ENCODE data around the gene RPL15. TPM values are rescaled to one million over a fixed set of nuclear protein-coding genes. Genes with fewer than 3 reads are reported as not detected.
"Not testable (repeated sequence)": the region's sequence is repeated elsewhere in the genome, so short reads cannot be mapped to it uniquely, and the experiment has no call there.

The RPL15 gene
- total and polyA plus RNA-seq, 7 donors: 1,530 to 5,073 (median 3,091) TPM

- Histone ChIP-seq H3K9me3 (no peaks in the 10 kb centered on the region), H3K36me3 (peaks cover 0 to 31% (median 3%) of the 10 kb centered on the region in 4 donors), H3K27me3 (no peaks in the 10 kb centered on the region), H3K4me3 (no peak overlapping the region), H3K27ac (no peak overlapping the region), H3K4me1 (peaks cover 0 to 31% (median 20%) of the 10 kb centered on the region in 4 donors)
- DNase-seq: no peak
- no peak for TF ChIP-seq EP300 (IDR thresholded peaks at IDR 0.05)
- no peak for TF ChIP-seq CTCF (IDR thresholded peaks at IDR 0.05)
- TF ChIP-seq POLR2AphosphoS5 (IDR thresholded peaks at IDR 0.05): no peak
- TF ChIP-seq POLR2A (IDR thresholded peaks at IDR 0.05): no peak
- WGBS, 2 donors: 90 to 94% methylated on average over 1 of the region's 1 CpG
- intact Hi-C loops (cut with DNase I): no loop called here
These were observed 3.8 kb upstream of the RPL15 start for GRCh38 chr3:23913182-23913581.

GRCh38 chr3:23913873-23914743 is 2.8 kb upstream of the RPL15 start:
- Histone ChIP-seq H3K27ac (no peak overlapping the region), H3K9me3 (no peaks in the 10 kb centered on the region), H3K4me1 (peaks cover 0 to 41% (median 28%) of the 10 kb centered on the region in 4 donors), H3K4me3 (no peak overlapping the region), H3K36me3 (peaks cover 0 to 34% (median 9%) of the 10 kb centered on the region in 4 donors), H3K27me3 (no peaks in the 10 kb centered on the region)
- WGBS, 2 donors: 41 to 71% methylated on average over 3 of the region's 3 CpGs
- intact Hi-C loops (cut with DNase I): no loop called here
- no peak for DNase-seq
- TF ChIP-seq EP300 (IDR thresholded peaks at IDR 0.05): no peak
- TF ChIP-seq POLR2A (IDR thresholded peaks at IDR 0.05): no peak
- no peak for TF ChIP-seq CTCF (IDR thresholded peaks at IDR 0.05)
- TF ChIP-seq POLR2AphosphoS5 (IDR thresholded peaks at IDR 0.05): no peak

- WGBS, 2 donors: 40 to 58% methylated on average over 7 of the region's 7 CpGs
- peak overlapping the region; percentile 92 to 96 (median 96) for H3K27ac ChIP-seq
- intact Hi-C loops (cut with DNase I): no loop called here
- H3K36me3 ChIP-seq: peaks cover 0 to 34% (median 17%) of the 10 kb centered on the region in 4 donors
- no peaks in the 10 kb centered on the region for H3K9me3 ChIP-seq
- TF ChIP-seq EP300 (IDR thresholded peaks at IDR 0.05) (no peak), POLR2A (IDR thresholded peaks at IDR 0.05) (no peak), CTCF (IDR thresholded peaks at IDR 0.05) (no peak), POLR2AphosphoS5 (IDR thresholded peaks at IDR 0.05) (no peak)
- peaks cover 0 to 53% (median 36%) of the 10 kb centered on the region in 4 donors for H3K4me1 ChIP-seq
- H3K27me3 ChIP-seq: no peaks in the 10 kb centered on the region
- no peak for DNase-seq
- H3K4me3 ChIP-seq: peak overlapping the region; percentile 76 to 90 (median 86)
These were observed 1.3 kb upstream of the RPL15 start for GRCh38 chr3:23915537-23916108.

GRCh38 chr3:23916152-23916885 is 613 bp upstream of the RPL15 start:
- H3K9me3 ChIP-seq: no peaks in the 10 kb centered on the region
- peaks cover 0 to 30% (median 17%) of the 10 kb centered on the region in 4 donors for H3K36me3 ChIP-seq
- no peak for DNase-seq
- H3K27ac ChIP-seq: peak overlapping the region; percentile 92 to 96 (median 96)
- peaks cover 0 to 53% (median 36%) of the 10 kb centered on the region in 4 donors for H3K4me1 ChIP-seq
- 2% methylated on average over 48 of the region's 48 CpGs for WGBS, 2 donors
- H3K27me3 ChIP-seq: no peaks in the 10 kb centered on the region
- TF ChIP-seq POLR2AphosphoS5 (IDR thresholded peaks at IDR 0.05): no peak
- no peak for TF ChIP-seq POLR2A (IDR thresholded peaks at IDR 0.05)
- no peak for TF ChIP-seq EP300 (IDR thresholded peaks at IDR 0.05)
- TF ChIP-seq CTCF (IDR thresholded peaks at IDR 0.05): no peak
- intact Hi-C loops (cut with DNase I): no loop called here
- H3K4me3 ChIP-seq: peak overlapping the region; percentile 76 to 90 (median 86)

- WGBS, 2 donors: 1% methylated on average over 20 to 21 of the region's 21 CpGs
These were observed 859 bp downstream of the RPL15 start for GRCh38 chr3:23917679-23918303.

GRCh38 chr3:23918331-23918730 is 1.4 kb downstream of the RPL15 start:
- intact Hi-C loops (cut with DNase I); H3K27me3 ChIP-seq; H3K9me3 ChIP-seq; DNase-seq: not testable (repeated sequence)
- Histone ChIP-seq H3K36me3 (peaks cover 0 to 45% (median 17%) of the 10 kb centered on the region in 4 donors), H3K4me1 (peaks cover 0 to 53% (median 36%) of the 10 kb centered on the region in 4 donors), H3K4me3 (peak overlapping the region; percentile 76 to 90 (median 86)), H3K27ac (peak overlapping the region; percentile 92 to 96 (median 96))
- 5 to 31% methylated on average over 12 of the region's 12 CpGs for WGBS, 2 donors

More at GRCh38 chr3:23917679-23918303, 859 bp downstream of the RPL15 start:
- peaks cover 0 to 53% (median 36%) of the 10 kb centered on the region in 4 donors for H3K4me1 ChIP-seq
- peaks cover 0 to 44% (median 17%) of the 10 kb centered on the region in 4 donors for H3K36me3 ChIP-seq
- DNase-seq, H3K9me3 ChIP-seq, H3K27me3 ChIP-seq: not testable (repeated sequence)
- H3K4me3 ChIP-seq: peak overlapping the region; percentile 76 to 90 (median 86)
- intact Hi-C loops (cut with DNase I): loop anchor here (1.0 kb wide), 1 partner anchor 28 kb away; the partner anchor contains the start of gene NR1D2
- H3K27ac ChIP-seq: peak overlapping the region; percentile 92 to 96 (median 96)

All from sigmoid colon (tissue), 7 donors.